ENCODE data around the gene NDOR1. TPM values are rescaled to one million over a fixed set of nuclear protein-coding genes. Genes with fewer than 3 reads are reported as not detected.
"Not testable (repeated sequence)": the region's sequence is repeated elsewhere in the genome, so short reads cannot be mapped to it uniquely, and the experiment has no call there.

Gene NDOR1
- total RNA-seq, 2 experiments from 2014 or later = 37.6 to 38.8 TPM

GRCh38 chr9:137243266-137243625 is 37.7 kb downstream of the NDOR1 start:
- H3K9me3 Mint-ChIP-seq, H3K27me3 Mint-ChIP-seq, H3K27ac Mint-ChIP-seq, DNase-seq: not testable (repeated sequence)
- peaks cover 26% of the 10 kb centered on the region for H3K36me3 Mint-ChIP-seq
- H3K4me1 Mint-ChIP-seq = peaks cover 21% of the 10 kb centered on the region
- H3K4me3 Mint-ChIP-seq = peak overlapping the region; percentile 82

GRCh38 chr9:137243626-137244485 is 38.4 kb downstream of the NDOR1 start:
- DNase-seq = no peak
- peak overlapping the region; percentile 25 for H3K4me3 Mint-ChIP-seq
- H3K27me3 Mint-ChIP-seq = no peaks in the 10 kb centered on the region
- peaks cover 18% of the 10 kb centered on the region for H3K4me1 Mint-ChIP-seq
- no peaks in the 10 kb centered on the region for H3K9me3 Mint-ChIP-seq
- peaks cover 24% of the 10 kb centered on the region for H3K36me3 Mint-ChIP-seq
- H3K27ac Mint-ChIP-seq = no peak overlapping the region

- Mint-ChIP-seq H3K27me3 (no peaks in the 10 kb centered on the region), H3K36me3 (peaks cover 22% of the 10 kb centered on the region), H3K4me1 (peaks cover 14% of the 10 kb centered on the region), H3K4me3 (no peak overlapping the region), H3K27ac (no peak overlapping the region), H3K9me3 (no peaks in the 10 kb centered on the region)
- DNase-seq = no peak
Measured at GRCh38 chr9:137244486-137245449, 39.3 kb downstream of the NDOR1 start.

- Mint-ChIP-seq H3K36me3 (peaks cover 22% of the 10 kb centered on the region), H3K9me3 (no peaks in the 10 kb centered on the region), H3K4me1 (peaks cover 14% of the 10 kb centered on the region), H3K4me3 (no peak overlapping the region), H3K27me3 (no peaks in the 10 kb centered on the region), H3K27ac (no peak overlapping the region)
- DNase-seq = no peak
Measured at GRCh38 chr9:137245450-137246421, 40.2 kb downstream of the NDOR1 start.

- DNase-seq = no peak
- Mint-ChIP-seq H3K4me1 (peaks cover 12% of the 10 kb centered on the region), H3K4me3 (no peak overlapping the region), H3K27ac (no peak overlapping the region), H3K27me3 (no peaks in the 10 kb centered on the region), H3K9me3 (no peaks in the 10 kb centered on the region), H3K36me3 (peaks cover 14% of the 10 kb centered on the region)
Measured at GRCh38 chr9:137247135-137247915, 41.8 kb downstream of the NDOR1 start.

GRCh38 chr9:137247916-137248175 is 42.3 kb downstream of the NDOR1 start:
- Mint-ChIP-seq H3K9me3 (no peaks in the 10 kb centered on the region), H3K36me3 (peaks cover 9% of the 10 kb centered on the region), H3K4me1 (peaks cover 7% of the 10 kb centered on the region), H3K27me3 (no peaks in the 10 kb centered on the region), H3K4me3 (no peak overlapping the region), H3K27ac (no peak overlapping the region)
- DNase-seq = no peak

GRCh38 chr9:137250329-137251193 is 45.1 kb downstream of the NDOR1 start:
- Mint-ChIP-seq H3K27me3 (no peaks in the 10 kb centered on the region), H3K36me3 (no peaks in the 10 kb centered on the region), H3K9me3 (no peaks in the 10 kb centered on the region), H3K4me1 (peaks cover 4% of the 10 kb centered on the region), H3K4me3 (no peak overlapping the region), H3K27ac (no peak overlapping the region)
- DNase-seq = no peak

GRCh38 chr9:137251194-137251461 is 45.6 kb downstream of the NDOR1 start, which contains the start of gene STPG3:
TSS of gene STPG3 (plus strand) at chr9:137251286. CDS start at chr9:137251287, 1 bp downstream.
- no peaks in the 10 kb centered on the region for H3K36me3 Mint-ChIP-seq
- no peaks in the 10 kb centered on the region for H3K9me3 Mint-ChIP-seq
- H3K4me3 Mint-ChIP-seq = no peak within 1 kb of the TSS
- DNase-seq = no peak
- no peak within 1 kb of the TSS for H3K27ac Mint-ChIP-seq
- H3K4me1 Mint-ChIP-seq = peaks cover 5% of the 10 kb centered on the region
- no peaks in the 10 kb centered on the region for H3K27me3 Mint-ChIP-seq

- Mint-ChIP-seq H3K9me3 (no peaks in the 10 kb centered on the region), H3K36me3 (no peaks in the 10 kb centered on the region), H3K4me3 (no peak overlapping the region), H3K27me3 (no peaks in the 10 kb centered on the region), H3K27ac (no peak overlapping the region), H3K4me1 (peaks cover 5% of the 10 kb centered on the region)
- DNase-seq = no peak
Measured at GRCh38 chr9:137251490-137252268, 46.2 kb downstream of the NDOR1 start.

- H3K4me1 Mint-ChIP-seq = peaks cover 7% of the 10 kb centered on the region
- H3K36me3 Mint-ChIP-seq = no peaks in the 10 kb centered on the region
- H3K27me3 Mint-ChIP-seq = no peaks in the 10 kb centered on the region
- H3K27ac Mint-ChIP-seq = no peak overlapping the region
- H3K9me3 Mint-ChIP-seq = no peaks in the 10 kb centered on the region
- H3K4me3 Mint-ChIP-seq = no peak overlapping the region
- DNase-seq = no peak
Measured at GRCh38 chr9:137252555-137253506, 47.3 kb downstream of the NDOR1 start.

- peak overlapping the region; percentile 58 for H3K27ac Mint-ChIP-seq
- peaks cover 7% of the 10 kb centered on the region for H3K4me1 Mint-ChIP-seq
- H3K4me3 Mint-ChIP-seq = peak overlapping the region; percentile 87
- H3K27me3 Mint-ChIP-seq = no peaks in the 10 kb centered on the region
- H3K9me3 Mint-ChIP-seq = no peaks in the 10 kb centered on the region
- H3K36me3 Mint-ChIP-seq = peaks cover 3% of the 10 kb centered on the region
- DNase-seq = no peak
Measured at GRCh38 chr9:137253717-137254623, 48.5 kb downstream of the NDOR1 start.
